GM19452 (cell line): ENCODE results near the gene MAFG.

ENCODE experiments used
- ATAC-seq: cut with Tn5 transposase; IDR thresholded peaks from one replicate; pipeline ENCODE4 v1.9.1; 2021; ENCODE audit not compliant: unreplicated experiment

The MAFG gene

GRCh38 chr17:81870131-81870980 is 57.2 kb downstream of the MAFG start:
- ATAC-seq, result peak; percentile 20

GRCh38 chr17:81869221-81870130 is 58.1 kb downstream of the MAFG start:
- no peak for ATAC-seq

GRCh38 chr17:81868674-81869220 is 58.8 kb downstream of the MAFG start:
- no peak for ATAC-seq
